B cell (primary cell): ENCODE results near the gene ARPC2. TPM values are rescaled to one million over a fixed set of nuclear protein-coding genes. Genes with fewer than 3 reads are reported as not detected.
A peak's percentile ranks its signal among the peaks of the same experiment; 100 is the strongest.
"Not testable (repeated sequence)": the region's sequence is repeated elsewhere in the genome, so short reads cannot be mapped to it uniquely, and the experiment has no call there.

ENCODE experiments used
- ATAC-seq: fragments of 200-7000 bp; cut with Tn5 transposase; one replicate; pipeline ENCODE4 v1.10.0; 2021; ENCODE audit warnings: low read depth, mild to moderate bottlenecking, moderate number of reproducible peaks, moderate library complexity
- CTCF ChIA-PET: fragments of 350-600 bp; sonication (Branson Sonifier 250); formaldehyde crosslinking; loops from one replicate; lab custom pipeline; 2021; ENCODE audit warnings: antibody characterized with exemption, inconsistent platforms; lab: Charles Lee
- POLR2A ChIA-PET: fragments of 350-600 bp; sonication (Branson Sonifier 250); formaldehyde crosslinking; loops from one replicate; lab custom pipeline; 2021; ENCODE audit warnings: antibody characterized with exemption; lab: Charles Lee
- DNase-seq: peaks from one replicate; pipeline ENCODE4 v3.0.0; 2013
- H2AFZ ChIP-seq: 2 replicates; pipeline ENCODE4 v1.6.1; 2012; ENCODE audit warnings: mild to moderate bottlenecking, low read depth, low read length; ENCODE audit not compliant: insufficient read depth, poor library complexity, severe bottlenecking
- H3K27ac ChIP-seq, 2 donors: 1 replicate in 1 of 2; 2 replicates in 1 of 2; pipeline ENCODE4 v1.5.1; 2012 to 2013; ENCODE audit warnings: low read length in 2 of 2, mild to moderate bottlenecking in 2 of 2, moderate library complexity in 1 of 2
- H3K27me3 ChIP-seq, 4 experiments: fragments of 200-600 bp in 1 of 4; sonication (generic) in 1 of 4; replicated peaks in 1 of 4; 1 replicate in 2 of 4; 2 replicates in 2 of 4; pipeline versions ENCODE4 v1.6.1 to v1.7.0; 2013 to 2016; ENCODE audit warnings: low read length in 3 of 4, mild to moderate bottlenecking in 2 of 4, mixed read lengths in 1 of 4, moderate library complexity in 1 of 4; ENCODE audit not compliant: insufficient read depth in 4 of 4, control insufficient read depth in 3 of 4; ENCODE audit errors: control extremely low read depth in 1 of 4
- H3K36me3 ChIP-seq, 2 experiments: replicated peaks in 1 of 2; 1 replicate in 1 of 2; 2 replicates in 1 of 2; pipeline versions ENCODE4 v1.6.1 to v1.7.1; 2013; ENCODE audit warnings: low read length in 1 of 2; ENCODE audit not compliant: insufficient read depth in 2 of 2, control insufficient read depth in 1 of 2; ENCODE audit errors: control extremely low read depth in 1 of 2, extremely low read depth in 1 of 2
- H3K4me1 ChIP-seq, 2 donors: fragments of 200-600 bp in 1 of 2; sonication (generic) in 1 of 2; 1 replicate in 1 of 2; 2 replicates in 1 of 2; pipeline versions ENCODE4 v1.5.1 to v1.6.1; 2013 to 2017; ENCODE audit warnings: low read length in 2 of 2; ENCODE audit not compliant: control insufficient read depth in 2 of 2, insufficient read depth in 2 of 2
- H3K4me2 ChIP-seq: replicated peaks from 2 replicates; pipeline ENCODE3; 2012; ENCODE audit warnings: mild to moderate bottlenecking, low read depth, low read length; ENCODE audit not compliant: poor library complexity, severe bottlenecking
- H3K4me3 ChIP-seq, 5 experiments: fragments of 200-600 bp in 1 of 5; sonication (generic) in 1 of 5; 1 replicate in 3 of 5; 2 replicates in 2 of 5; pipeline versions ENCODE4 v1.5.1 to v1.7.0; 2011 to 2016; ENCODE audit warnings: low read length in 4 of 5, mild to moderate bottlenecking in 4 of 5, low read depth in 2 of 5, control low read depth in 1 of 5, moderate library complexity in 1 of 5; ENCODE audit not compliant: insufficient read depth in 1 of 5; ENCODE audit errors: control extremely low read depth in 1 of 5, extremely low read depth in 1 of 5
- H3K79me2 ChIP-seq: fragments of 200-600 bp; sonication (generic); one replicate; pipeline ENCODE4 v1.6.0; 2016; ENCODE audit warnings: low read length; ENCODE audit not compliant: control insufficient read depth, insufficient read depth
- H3K9ac ChIP-seq: fragments of 200-600 bp; sonication (generic); 2 replicates; pipeline ENCODE4 v1.6.1; 2017; ENCODE audit warnings: mild to moderate bottlenecking, low read length, moderate library complexity
- H3K9me3 ChIP-seq, 3 donors: one replicate each; pipeline versions ENCODE4 v1.6.1 to v1.7.1; 2013; ENCODE audit warnings: low read length in 2 of 3; ENCODE audit not compliant: control insufficient read depth in 2 of 3, insufficient read depth in 1 of 3; ENCODE audit errors: control extremely low read depth in 1 of 3
- H4K20me1 ChIP-seq: 2 replicates; pipeline ENCODE4 v1.6.0; 2012; ENCODE audit warnings: mild to moderate bottlenecking, low read length; ENCODE audit not compliant: insufficient read depth, control insufficient read depth, poor library complexity, severe bottlenecking
- H3K27ac Mint-ChIP-seq: one replicate; pipeline ENCODE4 v1.8.0; 2021; ENCODE audit warnings: mixed read lengths
- H3K27me3 Mint-ChIP-seq: one replicate; pipeline ENCODE4 v1.8.0; 2021; ENCODE audit warnings: mixed read lengths
- H3K4me1 Mint-ChIP-seq: one replicate; pipeline ENCODE4 v1.8.0; 2021; ENCODE audit warnings: mixed read lengths
- H3K4me3 Mint-ChIP-seq: one replicate; pipeline ENCODE4 v1.8.0; 2021; ENCODE audit warnings: mixed read lengths
- H3K9me3 Mint-ChIP-seq: one replicate; pipeline ENCODE4 v1.8.0; 2022; ENCODE audit warnings: mixed read lengths; ENCODE audit not compliant: insufficient read depth
- CTCF ChIP-seq: fragments of 200-600 bp; IDR thresholded peaks from one replicate; pipeline ENCODE4 v1.8.0; 2022; ENCODE audit warnings: antibody characterized with exemption, mild to moderate bottlenecking
- EZH2 ChIP-seq: IDR thresholded peaks from 2 replicates; pipeline ENCODE4 v1.6.1; 2012; ENCODE audit warnings: borderline replicate concordance, low read depth, mild to moderate bottlenecking, moderate library complexity, low read length; ENCODE audit not compliant: insufficient read depth, poor library complexity, severe bottlenecking
- WGBS: methylation state at CpG from one replicate; pipeline ENCODE4 v1.1.5; 2013; ENCODE audit warnings: missing lambda C conversion rate; ENCODE audit not compliant: insufficient coverage; 5-methylcytosine and 5-hydroxymethylcytosine counted together
- intact Hi-C: fragments of 100-400 bp; cut with micrococcal nuclease; formaldehyde crosslinking; loops from one replicate; pipeline ENCODE4 v1.10.0; 2022
- polyA plus RNA-seq: library from polyadenylated mRNA; depleted of rRNA; stranded (reverse); fragments of >200 nt; gene quantifications from 2 replicates; pipeline ENCODE4 v1.2.3, GENCODE V29; 2012
- total RNA-seq, 2 donors: library from RNA; stranded (reverse); fragments of 120-200 nt in 1 of 2; gene quantifications; 1 replicate in 1 of 2; 2 replicates in 1 of 2; pipeline versions ENCODE4 v1.2.3 to v1.2.4, GENCODE V29; 2013 to 2022

The ARPC2 gene
- total and polyA plus RNA-seq, 2 donors (not counting 1 experiment from before 2014, with no cell fraction given): 314 to 343 TPM

GRCh38 chr2:218272531-218273212 is 55.7 kb downstream of the ARPC2 start:
- Mint-ChIP-seq H3K27me3 (no peaks in the 10 kb centered on the region), H3K4me3 (peak overlapping the region; percentile 84), H3K27ac (peak overlapping the region; percentile 86), H3K4me1 (peaks cover 57% of the 10 kb centered on the region), H3K9me3 (no peaks in the 10 kb centered on the region)
- Histone ChIP-seq H4K20me1 (peaks cover 16% of the 10 kb centered on the region), H3K9me3 (no peaks in the 10 kb centered on the region), H3K36me3 (peaks cover 3 to 47% of the 10 kb centered on the region in 2 experiments), H3K9ac (no peak overlapping the region), H3K4me2 (peak overlapping the region; percentile 91), H3K4me3 (no peak overlapping the region), H3K27me3 (no peaks in the 10 kb centered on the region), H3K27ac (peak overlapping the region; percentile 63), H3K4me1 (peaks cover 36 to 53% of the 10 kb centered on the region in 2 donors), H3K79me2 (peaks cover 32% of the 10 kb centered on the region), H2AFZ (no peak overlapping the region)
- peak; percentile 93 for DNase-seq
- 20% methylated on average over 14 of the region's 18 CpGs for WGBS
- TF ChIP-seq EZH2 (no peak), CTCF (peak; percentile 87)
- ChIA-PET POLR2A (interaction anchor here (0.7 to 3.7 kb wide), 11 partner anchors 14 to 386 kb away, joined by 3 to 36 read pairs (median 4); partner anchors contain the start of genes CATIP, CTDSP1 and TMBIM1), CTCF (interaction anchor here (0.6 to 8.0 kb wide), 30 partner anchors 11 to 604 kb away, joined by 3 to 331 read pairs (median 4); partner anchors contain the start of genes ARPC2, CATIP, CTDSP1 and GPBAR1)
- ATAC-seq: peak; percentile 51
- intact Hi-C loops: loop anchor here (1.0 to 5.0 kb wide), 7 partner anchors 15 to 1325 kb away; partner anchors contain the start of genes CATIP, GMPPA and STK11IP

DNA sequence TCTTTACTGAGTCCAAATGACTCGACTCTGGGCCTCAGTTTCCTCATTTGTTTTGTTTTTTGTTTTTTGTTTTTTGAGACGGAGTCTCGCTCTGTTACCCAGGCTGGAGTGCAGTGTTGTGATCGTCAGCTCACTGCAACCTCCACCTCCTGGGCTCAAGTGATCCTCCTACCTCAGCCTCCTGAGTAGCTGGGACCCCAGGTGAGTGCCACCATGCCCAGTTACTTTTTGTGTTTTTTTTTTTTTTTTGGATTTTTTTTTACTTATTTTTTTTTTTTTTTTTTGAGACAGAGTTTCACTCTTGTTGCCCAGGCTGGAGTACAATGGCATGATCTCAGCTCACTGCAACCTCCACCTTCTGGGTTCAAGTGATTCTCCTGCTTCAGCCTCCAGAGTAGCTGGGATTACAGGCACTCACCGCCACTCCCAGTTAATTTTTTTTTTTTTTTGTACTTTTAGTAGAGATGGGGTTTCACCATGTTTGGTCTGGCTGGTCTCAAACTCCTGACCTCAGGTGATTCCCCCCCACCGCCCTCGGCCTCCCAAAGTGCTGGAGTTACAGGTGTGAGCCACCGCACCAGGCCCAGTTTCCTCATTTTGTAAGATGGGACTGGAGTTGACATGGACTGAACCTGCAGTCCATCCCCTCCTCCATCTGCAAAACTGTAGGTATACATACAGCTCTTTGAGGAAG is 56.4 kb downstream of the ARPC2 start:
- not testable (repeated sequence) for H3K27me3 ChIP-seq, H3K9me3 ChIP-seq, ATAC-seq, H3K9ac ChIP-seq, DNase-seq, H3K4me3 ChIP-seq, H3K9me3 Mint-ChIP-seq, H2AFZ ChIP-seq, H3K27me3 Mint-ChIP-seq
- intact Hi-C loops: loop anchor here (2.0 to 5.0 kb wide), 3 partner anchors 49 to 1324 kb away; partner anchors contain the start of genes GMPPA and STK11IP
- Mint-ChIP-seq H3K4me3 (peak overlapping the region; percentile 84), H3K4me1 (peaks cover 56% of the 10 kb centered on the region), H3K27ac (peak overlapping the region; percentile 88)
- H3K27ac ChIP-seq: peak overlapping the region; percentile 63
- peak overlapping the region; percentile 91 for H3K4me2 ChIP-seq
- no CpG with 5 or more reads among the region's 8 CpGs for WGBS
- peaks cover 20% of the 10 kb centered on the region for H4K20me1 ChIP-seq
- POLR2A ChIA-PET: interaction anchor here (0.7 to 3.7 kb wide), 14 partner anchors 13 to 385 kb away, joined by 3 to 36 read pairs (median 5); partner anchors contain the start of genes CATIP, CTDSP1 and TMBIM1
- peaks cover 36 to 53% of the 10 kb centered on the region in 2 donors for H3K4me1 ChIP-seq
- peaks cover 32% of the 10 kb centered on the region for H3K79me2 ChIP-seq
- H3K36me3 ChIP-seq: peaks cover 3 to 53% of the 10 kb centered on the region in 2 experiments
- CTCF ChIA-PET: interaction anchor here (0.6 to 8.0 kb wide), 28 partner anchors 11 to 603 kb away, joined by 3 to 331 read pairs (median 4); partner anchors contain the start of genes ARPC2, CATIP, CTDSP1 and GPBAR1
